ENCODE results near the gene ABCD1. TPM values are rescaled to one million over a fixed set of nuclear protein-coding genes. Genes with fewer than 3 reads are reported as not detected.

The ABCD1 gene
- total RNA-seq, 1 donor from 2014 or later: 12.6 TPM

- DNase-seq (ENCODE audit: low read depth): no peak
- no peak overlapping the region for H3K4me3 ChIP-seq (ENCODE audit: low read depth, low read length)
- no peak for TF ChIP-seq CTCF (conservative IDR thresholded peaks at IDR 0.05; ENCODE audit: low read depth, low read length)
Measured at GRCh38 chrX:153773218-153773611, 48.6 kb downstream of the ABCD1 start.

- TF ChIP-seq CTCF (conservative IDR thresholded peaks at IDR 0.05; ENCODE audit: low read depth, low read length): no peak
- DNase-seq (ENCODE audit: low read depth): no peak
- H3K4me3 ChIP-seq (ENCODE audit: low read depth, low read length): no peak overlapping the region
Measured at GRCh38 chrX:153773741-153774575, 49.3 kb downstream of the ABCD1 start.

- H3K4me3 ChIP-seq (ENCODE audit: low read depth, low read length): no peak overlapping the region
- no peak for TF ChIP-seq CTCF (conservative IDR thresholded peaks at IDR 0.05; ENCODE audit: low read depth, low read length)
- DNase-seq (ENCODE audit: low read depth): no peak
Measured at GRCh38 chrX:153774576-153775292, 50.1 kb downstream of the ABCD1 start.

- no peak for TF ChIP-seq CTCF (conservative IDR thresholded peaks at IDR 0.05; ENCODE audit: low read depth, low read length)
- DNase-seq (ENCODE audit: low read depth): no peak
- no peak overlapping the region for H3K4me3 ChIP-seq (ENCODE audit: low read depth, low read length)
Measured at GRCh38 chrX:153775293-153776119, 50.9 kb downstream of the ABCD1 start.

GRCh38 chrX:153776120-153776599 lies 51.5 kb downstream of the ABCD1 start:
- no peak for TF ChIP-seq CTCF (conservative IDR thresholded peaks at IDR 0.05; ENCODE audit: low read depth, low read length)
- DNase-seq (ENCODE audit: low read depth): no peak
- H3K4me3 ChIP-seq (ENCODE audit: low read depth, low read length): no peak overlapping the region

- no peak overlapping the region for H3K4me3 ChIP-seq (ENCODE audit: low read depth, low read length)
- TF ChIP-seq CTCF (conservative IDR thresholded peaks at IDR 0.05; ENCODE audit: low read depth, low read length): no peak
- DNase-seq (ENCODE audit: low read depth): no peak
Measured at GRCh38 chrX:153776611-153777045, 52.0 kb downstream of the ABCD1 start.
